Measurements from ENCODE around the gene NEB. TPM values are rescaled to one million over a fixed set of nuclear protein-coding genes. Genes with fewer than 3 reads are reported as not detected.

NEB gene
- total and polyA plus RNA-seq, 2 donors (not counting 1 experiment from before 2014, with no cell fraction given): 3.6 to 4.6 TPM

GRCh38 chr2:151619337-151619989, 114.8 kb downstream of the NEB start:
- POLR2A ChIA-PET: no interaction called here
- CTCF ChIA-PET: no interaction called here
- Histone ChIP-seq H3K9ac (ENCODE audit: low read length) (no peak overlapping the region), H3K4me3 (ENCODE audit: control extremely low read depth in 1 of 5, extremely low read depth in 1 of 5, insufficient read depth in 1 of 5, low read depth in 2 of 5, low read length in 4 of 5) (no peak overlapping the region), H3K4me2 (replicated peaks; ENCODE audit: low read depth, low read length, poor library complexity, severe bottlenecking) (no peak overlapping the region), H3K27me3 (replicated peaks in 1 of 4; ENCODE audit: control extremely low read depth in 1 of 4, control insufficient read depth in 3 of 4, insufficient read depth in 4 of 4, low read length in 3 of 4) (no peaks in the 10 kb centered on the region), H3K36me3 (replicated peaks in 1 of 2; ENCODE audit: control extremely low read depth in 1 of 2, control insufficient read depth in 1 of 2, extremely low read depth in 1 of 2, insufficient read depth in 2 of 2, low read length in 1 of 2) (no peaks in the 10 kb centered on the region), H3K27ac (ENCODE audit: low read length in 2 of 2) (no peak overlapping the region), H3K79me2 (ENCODE audit: control insufficient read depth, insufficient read depth, low read length) (no peaks in the 10 kb centered on the region), H2AFZ (ENCODE audit: insufficient read depth, low read depth, low read length, poor library complexity, severe bottlenecking) (no peak overlapping the region), H3K9me3 (ENCODE audit: control extremely low read depth in 1 of 3, control insufficient read depth in 2 of 3, insufficient read depth in 1 of 3, low read length in 2 of 3) (no peaks in the 10 kb centered on the region), H3K4me1 (ENCODE audit: control insufficient read depth in 2 of 2, insufficient read depth in 2 of 2, low read length in 2 of 2) (no peaks in the 10 kb centered on the region), H4K20me1 (ENCODE audit: control insufficient read depth, insufficient read depth, low read length, poor library complexity, severe bottlenecking) (no peaks in the 10 kb centered on the region)
- Mint-ChIP-seq H3K4me3 (no peak overlapping the region), H3K9me3 (ENCODE audit: insufficient read depth) (no peaks in the 10 kb centered on the region), H3K4me1 (no peaks in the 10 kb centered on the region), H3K27ac (no peak overlapping the region), H3K27me3 (no peaks in the 10 kb centered on the region)
- DNase-seq (peak; percentile 8), ATAC-seq (ENCODE audit: low read depth) (peak; percentile 14)
- intact Hi-C loops (cut with micrococcal nuclease): no loop called here
- WGBS (ENCODE audit: insufficient coverage): 93% methylated on average over 12 of the region's 13 CpGs
- TF ChIP-seq CTCF (IDR thresholded peaks at IDR 0.05): no peak
- no peak for TF ChIP-seq EZH2 (IDR thresholded peaks at IDR 0.05; ENCODE audit: borderline replicate concordance, insufficient read depth, low read depth, low read length, poor library complexity, severe bottlenecking)

- Mint-ChIP-seq H3K27me3 (no peaks in the 10 kb centered on the region), H3K4me1 (peaks cover 2% of the 10 kb centered on the region), H3K4me3 (no peak overlapping the region), H3K27ac (no peak overlapping the region), H3K9me3 (ENCODE audit: insufficient read depth) (no peaks in the 10 kb centered on the region)
- Histone ChIP-seq H3K27ac (ENCODE audit: low read length in 2 of 2) (no peak overlapping the region), H3K4me2 (replicated peaks; ENCODE audit: low read depth, low read length, poor library complexity, severe bottlenecking) (no peak overlapping the region), H4K20me1 (ENCODE audit: control insufficient read depth, insufficient read depth, low read length, poor library complexity, severe bottlenecking) (no peaks in the 10 kb centered on the region), H3K9me3 (ENCODE audit: control extremely low read depth in 1 of 3, control insufficient read depth in 2 of 3, insufficient read depth in 1 of 3, low read length in 2 of 3) (no peaks in the 10 kb centered on the region), H2AFZ (ENCODE audit: insufficient read depth, low read depth, low read length, poor library complexity, severe bottlenecking) (no peak overlapping the region), H3K36me3 (replicated peaks in 1 of 2; ENCODE audit: control extremely low read depth in 1 of 2, control insufficient read depth in 1 of 2, extremely low read depth in 1 of 2, insufficient read depth in 2 of 2, low read length in 1 of 2) (no peaks in the 10 kb centered on the region), H3K4me3 (ENCODE audit: control extremely low read depth in 1 of 5, extremely low read depth in 1 of 5, insufficient read depth in 1 of 5, low read depth in 2 of 5, low read length in 4 of 5) (no peak overlapping the region), H3K9ac (ENCODE audit: low read length) (no peak overlapping the region), H3K4me1 (ENCODE audit: control insufficient read depth in 2 of 2, insufficient read depth in 2 of 2, low read length in 2 of 2) (no peaks in the 10 kb centered on the region), H3K79me2 (ENCODE audit: control insufficient read depth, insufficient read depth, low read length) (no peaks in the 10 kb centered on the region), H3K27me3 (replicated peaks in 1 of 4; ENCODE audit: control extremely low read depth in 1 of 4, control insufficient read depth in 3 of 4, insufficient read depth in 4 of 4, low read length in 3 of 4) (no peaks in the 10 kb centered on the region)
- DNase-seq (no peak), ATAC-seq (ENCODE audit: low read depth) (no peak)
- no CpG with 5 or more reads among the region's 2 CpGs for WGBS (ENCODE audit: insufficient coverage)
- TF ChIP-seq EZH2 (IDR thresholded peaks at IDR 0.05; ENCODE audit: borderline replicate concordance, insufficient read depth, low read depth, low read length, poor library complexity, severe bottlenecking): no peak
- TF ChIP-seq CTCF (IDR thresholded peaks at IDR 0.05): no peak
- CTCF ChIA-PET: interaction anchor here (1.5 to 2.8 kb wide), 2 partner anchors 21 to 190 kb away, joined by 6 to 10 read pairs; no protein-coding TSS in a partner anchor
- POLR2A ChIA-PET: interaction anchor here (0.7 kb wide), 1 partner anchor 155 kb away, joined by 4 read pairs; no protein-coding TSS in a partner anchor
- intact Hi-C loops (cut with micrococcal nuclease): no loop called here
Measured at GRCh38 chr2:151616760-151617339, 117.4 kb downstream of the NEB start.
